ENCODE results near the gene EIF3B. TPM values are rescaled to one million over a fixed set of nuclear protein-coding genes. Genes with fewer than 3 reads are reported as not detected.

EIF3B gene
- total and polyA plus RNA-seq, 9 of the 15 experiments (the other 6 are each of a cell fraction or from before 2014, with no cell fraction given) = 25.9 to 494 (median 357) TPM

DNA sequence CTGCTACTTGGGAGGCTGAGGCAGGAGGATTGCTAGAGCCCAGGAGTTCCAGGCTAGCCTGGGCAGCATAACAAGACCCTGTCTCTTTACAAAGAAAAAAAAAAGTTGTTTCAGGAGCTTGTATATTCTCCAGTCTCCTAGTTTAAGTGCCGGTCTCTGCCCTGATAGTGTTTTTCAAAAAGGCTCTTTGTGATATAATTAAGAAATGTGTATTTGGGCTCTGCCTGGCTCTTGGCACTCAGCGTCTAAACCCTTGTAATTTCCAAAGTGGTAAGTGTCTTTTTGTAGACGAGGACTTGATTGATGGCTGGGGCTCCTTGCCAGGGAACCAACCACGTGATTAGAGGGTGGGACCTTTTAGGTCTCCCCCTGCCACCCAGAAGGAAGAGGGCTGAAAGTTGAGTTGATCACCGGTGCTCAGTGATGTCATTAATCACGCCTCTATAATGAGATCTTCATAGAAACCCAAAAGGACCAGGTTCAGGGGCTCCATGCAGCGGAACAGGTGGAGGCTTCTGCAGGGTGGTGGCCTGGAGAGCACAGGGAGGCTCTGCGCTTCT lies 4.4 kb downstream of the EIF3B start (continued):
- TF ChIP-seq, protein P1, sequence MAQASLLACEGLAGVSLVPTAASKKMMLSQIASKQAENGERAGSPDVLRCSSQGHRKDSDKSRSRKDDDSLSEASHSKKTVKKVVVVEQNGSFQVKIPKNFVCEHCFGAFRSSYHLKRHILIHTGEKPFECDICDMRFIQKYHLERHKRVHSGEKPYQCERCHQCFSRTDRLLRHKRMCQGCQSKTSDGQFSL (CRISPR knock-in tag; IDR thresholded peaks at IDR 0.05) = no peak
- TF ChIP-seq, protein P1 (tag; IDR thresholded peaks at IDR 0.05) = no peak
- TF ChIP-seq, protein P2, sequence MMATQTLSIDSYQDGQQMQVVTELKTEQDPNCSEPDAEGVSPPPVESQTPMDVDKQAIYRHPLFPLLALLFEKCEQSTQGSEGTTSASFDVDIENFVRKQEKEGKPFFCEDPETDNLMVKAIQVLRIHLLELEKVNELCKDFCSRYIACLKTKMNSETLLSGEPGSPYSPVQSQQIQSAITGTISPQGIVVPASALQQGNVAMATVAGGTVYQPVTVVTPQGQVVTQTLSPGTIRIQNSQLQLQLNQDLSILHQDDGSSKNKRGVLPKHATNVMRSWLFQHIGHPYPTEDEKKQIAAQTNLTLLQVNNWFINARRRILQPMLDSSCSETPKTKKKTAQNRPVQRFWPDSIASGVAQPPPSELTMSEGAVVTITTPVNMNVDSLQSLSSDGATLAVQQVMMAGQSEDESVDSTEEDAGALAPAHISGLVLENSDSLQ (IDR thresholded peaks at IDR 0.05) = peak; percentile 77
- TF ChIP-seq, protein P3, sequence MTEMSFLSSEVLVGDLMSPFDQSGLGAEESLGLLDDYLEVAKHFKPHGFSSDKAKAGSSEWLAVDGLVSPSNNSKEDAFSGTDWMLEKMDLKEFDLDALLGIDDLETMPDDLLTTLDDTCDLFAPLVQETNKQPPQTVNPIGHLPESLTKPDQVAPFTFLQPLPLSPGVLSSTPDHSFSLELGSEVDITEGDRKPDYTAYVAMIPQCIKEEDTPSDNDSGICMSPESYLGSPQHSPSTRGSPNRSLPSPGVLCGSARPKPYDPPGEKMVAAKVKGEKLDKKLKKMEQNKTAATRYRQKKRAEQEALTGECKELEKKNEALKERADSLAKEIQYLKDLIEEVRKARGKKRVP (CRISPR knock-in tag; IDR thresholded peaks at IDR 0.05) = no peak
- TF ChIP-seq MEIS2 (IDR thresholded peaks at IDR 0.05; ENCODE audit: partially characterized antibody) (peak; percentile 82), RAD51 (IDR thresholded peaks at IDR 0.05; ENCODE audit: borderline replicate concordance, low read depth) (peak; percentile 44; the same call in 1 of the 2 replicates), ESRRB (CRISPR knock-in tag; IDR thresholded peaks at IDR 0.05; ENCODE audit: borderline replicate concordance) (no peak), ZNF77 (CRISPR knock-in tag; IDR thresholded peaks at IDR 0.05) (no peak), ZNF561 (CRISPR knock-in tag; conservative IDR thresholded peaks at IDR 0.05) (no peak), ZNF778 (CRISPR knock-in tag; IDR thresholded peaks at IDR 0.05) (no peak), POLR2B (IDR thresholded peaks at IDR 0.05; ENCODE audit: low read depth, partially characterized antibody) (no peak)
- TF ChIP-seq, protein P4, sequence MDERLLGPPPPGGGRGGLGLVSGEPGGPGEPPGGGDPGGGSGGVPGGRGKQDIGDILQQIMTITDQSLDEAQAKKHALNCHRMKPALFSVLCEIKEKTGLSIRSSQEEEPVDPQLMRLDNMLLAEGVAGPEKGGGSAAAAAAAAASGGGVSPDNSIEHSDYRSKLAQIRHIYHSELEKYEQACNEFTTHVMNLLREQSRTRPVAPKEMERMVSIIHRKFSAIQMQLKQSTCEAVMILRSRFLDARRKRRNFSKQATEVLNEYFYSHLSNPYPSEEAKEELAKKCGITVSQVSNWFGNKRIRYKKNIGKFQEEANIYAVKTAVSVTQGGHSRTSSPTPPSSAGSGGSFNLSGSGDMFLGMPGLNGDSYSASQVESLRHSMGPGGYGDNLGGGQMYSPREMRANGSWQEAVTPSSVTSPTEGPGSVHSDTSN (CRISPR knock-in tag; IDR thresholded peaks at IDR 0.05; ENCODE audit: low read depth) = no peak
- TF ChIP-seq, protein P4 (tag; conservative IDR thresholded peaks at IDR 0.05; ENCODE audit: low read depth) = peak; percentile 85
- TF ChIP-seq, protein P5, sequence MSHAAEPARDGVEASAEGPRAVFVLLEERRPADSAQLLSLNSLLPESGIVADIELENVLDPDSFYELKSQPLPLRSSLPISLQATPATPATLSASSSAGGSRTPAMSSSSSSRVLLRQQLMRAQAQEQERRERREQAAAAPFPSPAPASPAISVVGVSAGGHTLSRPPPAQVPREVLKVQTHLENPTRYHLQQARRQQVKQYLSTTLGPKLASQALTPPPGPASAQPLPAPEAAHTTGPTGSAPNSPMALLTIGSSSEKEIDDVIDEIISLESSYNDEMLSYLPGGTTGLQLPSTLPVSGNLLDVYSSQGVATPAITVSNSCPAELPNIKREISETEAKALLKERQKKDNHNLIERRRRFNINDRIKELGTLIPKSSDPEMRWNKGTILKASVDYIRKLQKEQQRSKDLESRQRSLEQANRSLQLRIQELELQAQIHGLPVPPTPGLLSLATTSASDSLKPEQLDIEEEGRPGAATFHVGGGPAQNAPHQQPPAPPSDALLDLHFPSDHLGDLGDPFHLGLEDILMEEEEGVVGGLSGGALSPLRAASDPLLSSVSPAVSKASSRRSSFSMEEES (CRISPR knock-in tag; IDR thresholded peaks at IDR 0.05) = peak; percentile 58

All from K562 (cell line).